Measurements from ENCODE around the gene DHX8. TPM values are rescaled to one million over a fixed set of nuclear protein-coding genes. Genes with fewer than 3 reads are reported as not detected.

DHX8 gene
- total RNA-seq, 1 donor from 2014 or later = 39.0 TPM

Other genes starting within 250 kb of the DHX8 start
- 11,314 TPM for gene RNU2-1, start 250.0 kb upstream of the DHX8 start, total RNA-seq
- gene ARL4D, start 85.0 kb upstream of the DHX8 start, total RNA-seq = 123 TPM
- 5.7 TPM for gene ETV4, start 62.4 kb downstream of the DHX8 start, total RNA-seq
- gene MEOX1, start 177.9 kb downstream of the DHX8 start, total RNA-seq = 1.2 TPM

Data from esophagus mucosa (tissue), 1 donor.